NK-92 (cell line): ENCODE measurements around the gene MAP3K14.

Source experiments
- DNase-seq: peaks from one replicate; lab custom pipeline; 2025; ENCODE audit not compliant: unreplicated experiment; lab: John Stamatoyannopoulos, UW

The MAP3K14 gene

GRCh38 chr17:45284176-45285140 is 32.4 kb downstream of the MAP3K14 start:
- DNase-seq = no peak

DNA sequence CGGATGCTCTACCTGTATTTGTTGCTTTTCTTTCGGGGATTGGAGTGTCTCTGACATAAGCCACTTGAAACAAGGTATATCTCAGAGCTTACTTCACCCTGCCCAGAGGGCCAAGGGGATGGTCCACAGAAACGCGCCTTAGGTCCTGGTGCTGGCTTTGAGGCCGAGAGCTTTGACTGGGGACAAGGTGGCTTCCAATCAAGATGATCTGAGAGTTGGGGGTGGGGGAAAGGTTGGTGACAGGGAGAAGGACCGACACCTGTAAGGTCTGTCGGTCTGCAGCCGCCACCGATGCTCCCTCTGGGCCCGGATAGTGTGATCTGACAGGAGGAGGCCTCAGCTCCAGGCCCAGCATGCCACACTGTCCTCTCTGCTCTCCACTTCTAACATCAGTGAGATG is 33.1 kb downstream of the MAP3K14 start:
- DNase-seq = no peak

- DNase-seq = no peak
Measured at GRCh38 chr17:45282683-45283644, 33.9 kb downstream of the MAP3K14 start.

- DNase-seq = no peak
Measured at GRCh38 chr17:45279898-45280297, 36.9 kb downstream of the MAP3K14 start.

- DNase-seq = no peak
Measured at GRCh38 chr17:45277992-45278391, 38.8 kb downstream of the MAP3K14 start.

DNA sequence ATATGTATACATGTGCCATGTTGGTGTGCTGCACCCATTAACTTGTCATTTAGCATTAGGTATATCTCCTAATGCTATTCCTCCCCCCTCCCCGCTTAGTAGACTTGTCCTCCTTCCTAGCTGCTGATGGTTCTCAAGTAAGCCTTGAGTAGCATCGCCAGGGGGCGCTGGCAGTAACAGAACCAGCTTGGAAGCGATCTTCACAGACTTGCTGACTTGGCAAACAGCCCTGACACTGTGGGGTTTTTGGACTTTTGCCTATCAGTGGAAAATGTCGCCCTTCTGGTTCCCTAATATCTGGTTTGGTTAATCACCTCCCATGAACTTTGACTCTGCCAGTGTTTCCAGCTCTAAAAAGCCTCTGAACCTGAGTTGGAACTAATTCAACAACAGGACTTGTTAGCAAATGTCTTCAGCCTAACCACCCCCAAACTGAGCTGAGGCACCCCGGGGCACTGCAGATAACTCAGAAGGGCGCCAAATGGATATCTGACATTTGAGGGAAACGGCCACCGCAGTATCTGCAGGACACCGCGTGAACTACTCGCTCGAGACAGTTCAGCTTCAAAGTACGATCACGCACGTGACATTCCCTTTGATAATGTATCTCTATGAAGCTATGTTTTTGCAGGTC is 39.5 kb downstream of the MAP3K14 start:
- DNase-seq = peak; percentile 30

DNA sequence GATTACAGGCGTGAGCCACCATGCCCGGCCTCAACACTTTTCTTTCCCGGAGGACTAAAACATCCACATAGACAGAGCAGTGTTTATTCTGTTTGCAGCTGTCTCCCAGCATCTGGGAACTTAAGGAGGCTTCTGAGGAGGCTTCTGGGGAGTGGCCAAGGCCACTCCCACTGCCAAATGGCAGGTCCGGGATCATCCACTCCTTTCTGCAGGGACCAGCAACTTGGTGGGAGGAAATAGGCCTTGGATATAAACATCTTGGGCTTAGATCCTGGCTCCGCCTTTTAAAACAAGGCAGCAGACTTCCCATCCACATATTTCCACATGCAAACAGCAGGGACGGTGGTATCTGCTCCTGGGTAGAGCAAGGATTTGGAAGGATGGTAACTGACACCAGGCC is 40.8 kb downstream of the MAP3K14 start:
- no peak for DNase-seq

GRCh38 chr17:45274033-45274432 is 42.8 kb downstream of the MAP3K14 start:
- no peak for DNase-seq

- DNase-seq = no peak
Measured at GRCh38 chr17:45273551-45273957, 43.3 kb downstream of the MAP3K14 start.

- no peak for DNase-seq
Measured at GRCh38 chr17:45271603-45272002, 45.2 kb downstream of the MAP3K14 start.

GRCh38 chr17:45270828-45271418 is 45.9 kb downstream of the MAP3K14 start:
- no peak for DNase-seq

DNA sequence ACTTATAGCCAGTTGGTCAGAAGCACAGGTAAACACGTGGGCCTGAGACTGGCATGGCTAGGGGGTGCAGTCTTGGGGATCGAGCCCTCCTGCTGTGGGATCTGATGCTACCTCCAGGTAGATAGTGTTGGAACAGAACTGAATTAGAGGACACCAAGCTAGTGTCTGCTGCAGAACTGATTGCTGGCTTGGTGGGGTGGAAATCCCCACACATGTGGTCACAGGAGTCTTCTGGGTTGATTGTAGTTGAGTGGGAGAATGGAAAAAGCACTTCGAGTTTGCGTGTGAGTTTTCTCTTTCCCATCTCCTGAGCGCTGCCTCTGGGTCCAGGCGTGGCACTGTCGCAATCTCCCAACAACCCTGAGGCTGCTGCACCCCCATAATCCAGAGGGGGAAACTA is 46.9 kb downstream of the MAP3K14 start:
- no peak for DNase-seq

GRCh38 chr17:45267436-45268055 is 49.3 kb downstream of the MAP3K14 start:
- no peak for DNase-seq

GRCh38 chr17:45266372-45266926 is 50.4 kb downstream of the MAP3K14 start:
- DNase-seq = no peak

GRCh38 chr17:45265821-45266220 is 51.0 kb downstream of the MAP3K14 start:
- no peak for DNase-seq

DNA sequence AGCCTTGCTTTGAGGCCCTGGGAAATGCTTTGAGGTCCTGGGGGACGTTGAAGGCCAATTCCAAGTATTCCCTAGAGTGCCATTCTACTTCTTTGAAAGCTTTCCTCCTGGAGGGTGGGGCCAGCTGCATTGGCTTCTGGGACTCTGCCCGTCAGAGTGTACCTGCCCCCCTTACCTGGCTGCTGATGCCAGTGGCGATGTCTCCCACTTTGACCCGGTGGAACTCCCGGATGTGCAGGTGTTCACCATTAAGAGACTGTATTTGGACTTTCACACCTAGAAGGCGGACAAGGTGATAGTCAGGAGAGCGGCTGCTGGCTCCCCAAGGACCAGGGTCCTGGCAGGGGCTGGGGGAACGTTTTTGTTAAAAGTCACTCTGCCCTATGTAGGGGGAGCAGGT is 51.8 kb downstream of the MAP3K14 start:
- DNase-seq = no peak

DNA sequence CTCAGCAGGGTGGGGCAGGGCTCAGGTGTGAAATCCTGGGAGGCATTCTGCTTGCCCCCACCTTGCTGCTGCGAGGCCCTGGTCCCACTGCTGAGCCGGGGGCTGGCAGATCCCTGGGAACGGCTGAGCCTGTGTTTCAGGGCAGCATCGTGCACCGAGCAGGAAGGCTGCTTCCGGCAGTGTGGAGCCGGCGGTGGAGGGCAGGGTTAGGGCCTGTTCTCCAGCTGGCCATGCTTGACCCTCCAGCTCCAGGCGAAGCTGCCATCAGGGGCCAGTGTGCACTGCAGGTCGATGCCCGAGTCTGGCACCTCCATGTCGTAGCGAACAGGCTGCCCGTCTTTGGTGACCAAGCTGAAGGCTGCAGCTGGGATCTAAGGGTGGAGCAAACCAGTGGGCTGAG is 52.4 kb downstream of the MAP3K14 start:
- no peak for DNase-seq

GRCh38 chr17:45263477-45263860 is 53.4 kb downstream of the MAP3K14 start:
- DNase-seq = no peak

DNA sequence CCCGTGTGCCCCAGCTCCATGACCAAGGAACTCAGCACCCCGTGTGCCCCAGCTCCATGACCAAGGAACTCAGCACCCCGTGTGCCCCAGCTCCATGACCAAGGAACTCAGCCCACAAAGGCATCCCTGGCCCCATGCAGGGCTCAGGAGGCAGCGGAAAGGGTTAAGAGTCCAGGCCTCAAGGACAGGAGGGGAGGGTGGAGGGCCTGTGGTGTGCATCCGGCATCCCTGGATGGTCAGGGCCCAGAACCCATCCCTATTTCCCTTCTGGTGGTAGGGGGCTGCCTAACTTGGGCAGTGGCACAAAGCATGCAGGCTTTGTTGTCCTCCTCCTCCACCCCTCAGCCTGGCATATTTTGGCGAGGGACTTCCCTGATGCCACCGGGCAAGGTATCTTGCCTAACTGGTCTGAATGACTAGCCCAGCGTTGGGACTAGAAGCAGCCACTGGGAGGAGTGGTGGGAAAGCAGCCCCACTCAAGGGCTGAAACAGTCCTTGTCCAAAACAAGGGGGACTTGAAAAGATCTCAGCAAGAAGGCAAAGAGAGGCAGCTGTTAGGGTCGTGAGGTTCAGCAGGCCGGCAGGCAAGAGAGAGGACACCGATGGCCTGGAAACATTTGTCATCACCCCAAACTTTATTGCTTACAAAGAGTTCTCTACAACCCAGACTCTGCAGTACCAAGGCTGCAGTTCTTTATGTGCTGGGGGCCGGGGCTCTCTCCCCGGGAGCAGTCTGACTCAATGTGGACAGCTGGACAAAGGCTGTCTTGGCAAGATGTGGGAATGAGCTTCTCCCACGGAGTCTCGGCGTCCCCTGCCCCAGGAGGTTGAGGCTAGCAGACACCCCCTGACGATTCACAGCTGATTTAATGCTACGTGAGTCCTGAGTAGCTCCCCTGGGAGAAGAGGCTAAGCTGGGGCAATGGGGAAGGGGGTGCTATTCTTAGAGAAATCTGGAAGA is 54.0 kb downstream of the MAP3K14 start:
- DNase-seq = no peak
